B cell (primary cell): ENCODE results near the gene CHD2. TPM values are rescaled to one million over a fixed set of nuclear protein-coding genes. Genes with fewer than 3 reads are reported as not detected.

Experiments
- ATAC-seq: fragments of 200-7000 bp; cut with Tn5 transposase; one replicate; pipeline ENCODE4 v1.10.0; 2021; ENCODE audit warnings: low read depth, mild to moderate bottlenecking, moderate number of reproducible peaks, moderate library complexity
- CTCF ChIA-PET: fragments of 350-600 bp; sonication (Branson Sonifier 250); formaldehyde crosslinking; loops from one replicate; lab custom pipeline; 2021; ENCODE audit warnings: antibody characterized with exemption, inconsistent platforms; lab: Charles Lee
- POLR2A ChIA-PET: fragments of 350-600 bp; sonication (Branson Sonifier 250); formaldehyde crosslinking; loops from one replicate; lab custom pipeline; 2021; ENCODE audit warnings: antibody characterized with exemption; lab: Charles Lee
- DNase-seq: peaks from one replicate; pipeline ENCODE4 v3.0.0; 2013
- H2AFZ ChIP-seq: 2 replicates; pipeline ENCODE4 v1.6.1; 2012; ENCODE audit warnings: mild to moderate bottlenecking, low read depth, low read length; ENCODE audit not compliant: insufficient read depth, poor library complexity, severe bottlenecking
- H3K27ac ChIP-seq, 2 donors: 1 replicate in 1 of 2; 2 replicates in 1 of 2; pipeline ENCODE4 v1.5.1; 2012 to 2013; ENCODE audit warnings: low read length in 2 of 2, mild to moderate bottlenecking in 2 of 2, moderate library complexity in 1 of 2
- H3K27me3 ChIP-seq, 4 experiments: fragments of 200-600 bp in 1 of 4; sonication (generic) in 1 of 4; replicated peaks in 1 of 4; 1 replicate in 2 of 4; 2 replicates in 2 of 4; pipeline versions ENCODE4 v1.6.1 to v1.7.0; 2013 to 2016; ENCODE audit warnings: low read length in 3 of 4, mild to moderate bottlenecking in 2 of 4, mixed read lengths in 1 of 4, moderate library complexity in 1 of 4; ENCODE audit not compliant: insufficient read depth in 4 of 4, control insufficient read depth in 3 of 4; ENCODE audit errors: control extremely low read depth in 1 of 4
- H3K36me3 ChIP-seq, 2 experiments: replicated peaks in 1 of 2; 1 replicate in 1 of 2; 2 replicates in 1 of 2; pipeline versions ENCODE4 v1.6.1 to v1.7.1; 2013; ENCODE audit warnings: low read length in 1 of 2; ENCODE audit not compliant: insufficient read depth in 2 of 2, control insufficient read depth in 1 of 2; ENCODE audit errors: control extremely low read depth in 1 of 2, extremely low read depth in 1 of 2
- H3K4me1 ChIP-seq, 2 donors: fragments of 200-600 bp in 1 of 2; sonication (generic) in 1 of 2; 1 replicate in 1 of 2; 2 replicates in 1 of 2; pipeline versions ENCODE4 v1.5.1 to v1.6.1; 2013 to 2017; ENCODE audit warnings: low read length in 2 of 2; ENCODE audit not compliant: control insufficient read depth in 2 of 2, insufficient read depth in 2 of 2
- H3K4me2 ChIP-seq: replicated peaks from 2 replicates; pipeline ENCODE3; 2012; ENCODE audit warnings: mild to moderate bottlenecking, low read depth, low read length; ENCODE audit not compliant: poor library complexity, severe bottlenecking
- H3K4me3 ChIP-seq, 5 experiments: fragments of 200-600 bp in 1 of 5; sonication (generic) in 1 of 5; 1 replicate in 3 of 5; 2 replicates in 2 of 5; pipeline versions ENCODE4 v1.5.1 to v1.7.0; 2011 to 2016; ENCODE audit warnings: low read length in 4 of 5, mild to moderate bottlenecking in 4 of 5, low read depth in 2 of 5, control low read depth in 1 of 5, moderate library complexity in 1 of 5; ENCODE audit not compliant: insufficient read depth in 1 of 5; ENCODE audit errors: control extremely low read depth in 1 of 5, extremely low read depth in 1 of 5
- H3K79me2 ChIP-seq: fragments of 200-600 bp; sonication (generic); one replicate; pipeline ENCODE4 v1.6.0; 2016; ENCODE audit warnings: low read length; ENCODE audit not compliant: control insufficient read depth, insufficient read depth
- H3K9ac ChIP-seq: fragments of 200-600 bp; sonication (generic); 2 replicates; pipeline ENCODE4 v1.6.1; 2017; ENCODE audit warnings: mild to moderate bottlenecking, low read length, moderate library complexity
- H3K9me3 ChIP-seq, 3 donors: one replicate each; pipeline versions ENCODE4 v1.6.1 to v1.7.1; 2013; ENCODE audit warnings: low read length in 2 of 3; ENCODE audit not compliant: control insufficient read depth in 2 of 3, insufficient read depth in 1 of 3; ENCODE audit errors: control extremely low read depth in 1 of 3
- H4K20me1 ChIP-seq: 2 replicates; pipeline ENCODE4 v1.6.0; 2012; ENCODE audit warnings: mild to moderate bottlenecking, low read length; ENCODE audit not compliant: insufficient read depth, control insufficient read depth, poor library complexity, severe bottlenecking
- H3K27ac Mint-ChIP-seq: one replicate; pipeline ENCODE4 v1.8.0; 2021; ENCODE audit warnings: mixed read lengths
- H3K27me3 Mint-ChIP-seq: one replicate; pipeline ENCODE4 v1.8.0; 2021; ENCODE audit warnings: mixed read lengths
- H3K4me1 Mint-ChIP-seq: one replicate; pipeline ENCODE4 v1.8.0; 2021; ENCODE audit warnings: mixed read lengths
- H3K4me3 Mint-ChIP-seq: one replicate; pipeline ENCODE4 v1.8.0; 2021; ENCODE audit warnings: mixed read lengths
- H3K9me3 Mint-ChIP-seq: one replicate; pipeline ENCODE4 v1.8.0; 2022; ENCODE audit warnings: mixed read lengths; ENCODE audit not compliant: insufficient read depth
- EZH2 ChIP-seq: IDR thresholded peaks from 2 replicates; pipeline ENCODE4 v1.6.1; 2012; ENCODE audit warnings: borderline replicate concordance, low read depth, mild to moderate bottlenecking, moderate library complexity, low read length; ENCODE audit not compliant: insufficient read depth, poor library complexity, severe bottlenecking
- WGBS: methylation state at CpG from one replicate; pipeline ENCODE4 v1.1.5; 2013; ENCODE audit warnings: missing lambda C conversion rate; ENCODE audit not compliant: insufficient coverage; 5-methylcytosine and 5-hydroxymethylcytosine counted together
- intact Hi-C: fragments of 100-400 bp; cut with micrococcal nuclease; formaldehyde crosslinking; loops from one replicate; pipeline ENCODE4 v1.10.0; 2022
- polyA plus RNA-seq: library from polyadenylated mRNA; depleted of rRNA; stranded (reverse); fragments of >200 nt; gene quantifications from 2 replicates; pipeline ENCODE4 v1.2.3, GENCODE V29; 2012
- total RNA-seq, 2 donors: library from RNA; stranded (reverse); fragments of 120-200 nt in 1 of 2; gene quantifications; 1 replicate in 1 of 2; 2 replicates in 1 of 2; pipeline versions ENCODE4 v1.2.3 to v1.2.4, GENCODE V29; 2013 to 2022
- TF ChIP-seq, protein P1 (sequence below): fragments of 200-600 bp; IDR thresholded peaks from one replicate; pipeline ENCODE4 v1.8.0; 2022; ENCODE audit warnings: antibody characterized with exemption, mild to moderate bottlenecking

The CHD2 gene
- total and polyA plus RNA-seq, 2 donors (not counting 1 experiment from before 2014, with no cell fraction given), result 86.9 to 353 TPM

DNA sequence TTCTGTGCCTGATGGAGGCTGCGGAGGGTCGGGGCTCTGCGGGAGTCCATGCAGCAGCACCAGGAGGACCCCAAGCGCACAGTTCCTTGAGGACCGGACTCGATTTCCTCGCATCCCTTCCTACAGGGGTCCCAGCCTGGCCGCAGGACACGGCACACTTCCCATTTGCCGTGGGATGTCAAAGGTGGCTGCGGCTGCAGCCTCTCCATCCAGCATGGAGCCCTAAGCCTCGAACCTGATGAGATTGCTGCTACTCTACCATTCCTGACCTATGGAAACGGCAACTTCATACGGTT lies 148.2 kb downstream of the CHD2 start:
- no peak for TF ChIP-seq EZH2
- TF ChIP-seq, protein P1, sequence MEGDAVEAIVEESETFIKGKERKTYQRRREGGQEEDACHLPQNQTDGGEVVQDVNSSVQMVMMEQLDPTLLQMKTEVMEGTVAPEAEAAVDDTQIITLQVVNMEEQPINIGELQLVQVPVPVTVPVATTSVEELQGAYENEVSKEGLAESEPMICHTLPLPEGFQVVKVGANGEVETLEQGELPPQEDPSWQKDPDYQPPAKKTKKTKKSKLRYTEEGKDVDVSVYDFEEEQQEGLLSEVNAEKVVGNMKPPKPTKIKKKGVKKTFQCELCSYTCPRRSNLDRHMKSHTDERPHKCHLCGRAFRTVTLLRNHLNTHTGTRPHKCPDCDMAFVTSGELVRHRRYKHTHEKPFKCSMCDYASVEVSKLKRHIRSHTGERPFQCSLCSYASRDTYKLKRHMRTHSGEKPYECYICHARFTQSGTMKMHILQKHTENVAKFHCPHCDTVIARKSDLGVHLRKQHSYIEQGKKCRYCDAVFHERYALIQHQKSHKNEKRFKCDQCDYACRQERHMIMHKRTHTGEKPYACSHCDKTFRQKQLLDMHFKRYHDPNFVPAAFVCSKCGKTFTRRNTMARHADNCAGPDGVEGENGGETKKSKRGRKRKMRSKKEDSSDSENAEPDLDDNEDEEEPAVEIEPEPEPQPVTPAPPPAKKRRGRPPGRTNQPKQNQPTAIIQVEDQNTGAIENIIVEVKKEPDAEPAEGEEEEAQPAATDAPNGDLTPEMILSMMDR, result no peak

DNA sequence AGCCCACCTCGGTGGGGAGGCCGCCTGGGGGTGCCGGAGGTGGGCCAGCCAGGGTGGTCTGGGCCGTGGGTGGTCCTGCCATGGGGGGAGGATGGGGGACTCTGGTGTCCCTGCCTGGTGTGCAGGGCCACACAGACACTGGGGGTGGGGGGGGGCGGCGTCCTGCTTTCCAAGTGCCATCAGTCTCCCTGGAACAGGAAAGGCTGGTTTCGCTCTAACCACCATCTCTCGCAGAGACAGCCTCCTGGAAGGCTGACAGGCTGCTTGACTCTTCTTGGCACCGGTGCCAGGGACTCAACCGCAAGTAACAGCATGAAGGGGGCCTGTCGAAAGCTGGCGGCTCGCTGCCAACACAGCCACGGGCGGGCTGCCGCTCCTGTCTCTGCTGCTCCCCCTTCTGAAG lies 148.6 kb downstream of the CHD2 start:
- H3K4me2 ChIP-seq, result no peak overlapping the region
- H3K27me3 ChIP-seq, result peaks cover 0 to 14% (median 0%) of the 10 kb centered on the region in 4 experiments
- DNase-seq, result no peak
- CTCF ChIA-PET, result no interaction called here
- no peak overlapping the region for H3K4me3 Mint-ChIP-seq
- H3K4me1 ChIP-seq, result peaks cover 6 to 8% of the 10 kb centered on the region in 2 donors
- no peak overlapping the region for H3K27ac ChIP-seq
- no peak overlapping the region for H3K4me3 ChIP-seq
- 8% methylated on average over 12 of the region's 16 CpGs for WGBS
- no peaks in the 10 kb centered on the region for H3K36me3 ChIP-seq
- H3K79me2 ChIP-seq, result no peaks in the 10 kb centered on the region
- no peak for TF ChIP-seq EZH2
- TF ChIP-seq, protein P1, result no peak
- H3K27me3 Mint-ChIP-seq, result peaks cover 24% of the 10 kb centered on the region
- peaks cover 0 to 15% (median 4%) of the 10 kb centered on the region in 3 donors for H3K9me3 ChIP-seq
- H2AFZ ChIP-seq, result no peak overlapping the region
- H3K27ac Mint-ChIP-seq, result no peak overlapping the region
- no peak for ATAC-seq
- no peak overlapping the region for H3K9ac ChIP-seq
- no peaks in the 10 kb centered on the region for H4K20me1 ChIP-seq
- intact Hi-C loops, result no loop called here
- H3K4me1 Mint-ChIP-seq, result peaks cover 7% of the 10 kb centered on the region
- POLR2A ChIA-PET, result no interaction called here
- H3K9me3 Mint-ChIP-seq, result peaks cover 2% of the 10 kb centered on the region

More for the DNA sequence above, 148.2 kb downstream of the CHD2 start:
- H3K4me3 Mint-ChIP-seq, result no peak overlapping the region
- Histone ChIP-seq H4K20me1 (no peaks in the 10 kb centered on the region), H3K4me2 (no peak overlapping the region), H3K4me3 (no peak overlapping the region), H3K36me3 (no peaks in the 10 kb centered on the region), H3K27ac (no peak overlapping the region), H3K9ac (no peak overlapping the region), H3K4me1 (peaks cover 6 to 8% of the 10 kb centered on the region in 2 donors), H2AFZ (no peak overlapping the region), H3K27me3 (peaks cover 0 to 14% (median 0%) of the 10 kb centered on the region in 4 experiments), H3K79me2 (no peaks in the 10 kb centered on the region), H3K9me3 (peaks cover 0 to 15% (median 4%) of the 10 kb centered on the region in 3 donors)
- H3K27ac Mint-ChIP-seq, result no peak overlapping the region
- 77% methylated on average over 14 of the region's 14 CpGs for WGBS
- DNase-seq (no peak), ATAC-seq (no peak)
- ChIA-PET CTCF (no interaction called here), POLR2A (no interaction called here)
- H3K9me3 Mint-ChIP-seq, result peaks cover 2% of the 10 kb centered on the region
- intact Hi-C loops, result no loop called here
- H3K4me1 Mint-ChIP-seq, result peaks cover 7% of the 10 kb centered on the region
- peaks cover 24% of the 10 kb centered on the region for H3K27me3 Mint-ChIP-seq
